IPS-18a (cell line): Measurements from ENCODE around the gene CHD1.
"Not testable (repeated sequence)": the region's sequence is repeated elsewhere in the genome, so short reads cannot be mapped to it uniquely, and the experiment has no call there.

Experiments
- H3K27ac ChIP-seq: one replicate; pipeline ENCODE4 v1.5.1; 2013; ENCODE audit warnings: low read length
- H3K27me3 ChIP-seq: one replicate; pipeline ENCODE4 v1.6.1; 2013; ENCODE audit warnings: mild to moderate bottlenecking, low read length; ENCODE audit not compliant: control insufficient read depth, insufficient read depth
- H3K36me3 ChIP-seq: one replicate; pipeline ENCODE4 v1.6.1; 2013; ENCODE audit warnings: low read depth, low read length; ENCODE audit not compliant: control insufficient read depth
- H3K4me1 ChIP-seq: one replicate; pipeline ENCODE4 v1.6.1; 2013; ENCODE audit warnings: low read depth, low read length; ENCODE audit not compliant: control insufficient read depth
- H3K4me3 ChIP-seq: one replicate; pipeline ENCODE4 v1.5.1; 2013; ENCODE audit warnings: low read length
- H3K9ac ChIP-seq: one replicate; pipeline ENCODE4 v1.6.1; 2013; ENCODE audit warnings: mild to moderate bottlenecking, low read length, moderate library complexity
- H3K9me3 ChIP-seq: one replicate; pipeline ENCODE4 v1.6.1; 2013; ENCODE audit warnings: low read depth, low read length; ENCODE audit not compliant: control insufficient read depth

Gene CHD1

DNA sequence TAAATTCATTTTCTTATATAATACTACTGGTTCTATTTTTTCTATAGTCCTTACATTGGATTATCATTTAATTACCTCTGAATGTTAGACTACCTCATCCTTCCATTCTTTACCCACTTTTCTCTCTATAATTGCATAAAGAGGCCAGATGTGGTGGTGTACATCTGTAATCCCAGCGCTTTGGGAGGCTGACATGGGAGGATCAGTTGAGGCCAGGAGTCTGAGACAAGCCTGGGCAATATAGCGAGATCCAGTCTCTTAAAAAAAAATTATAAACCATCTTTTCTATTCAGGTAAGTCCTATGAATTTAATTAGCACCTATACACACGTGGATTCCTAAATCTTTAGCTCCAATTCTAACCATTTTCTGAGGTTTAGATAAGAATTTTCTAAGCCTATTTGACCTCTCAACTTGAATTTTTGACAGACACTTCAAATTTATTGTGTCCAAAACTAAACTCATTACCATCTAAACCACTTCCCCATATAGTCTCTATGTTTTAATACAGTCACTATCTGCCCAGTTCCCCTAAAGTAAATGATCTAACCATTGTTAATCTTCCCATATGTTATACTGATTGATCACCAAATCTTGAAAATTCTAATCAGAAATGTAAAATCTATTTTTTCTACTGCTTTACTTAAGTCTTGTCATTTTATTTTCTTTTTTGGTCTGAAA lies 33.0 kb upstream of the CHD1 start:
- Histone ChIP-seq H3K9me3 (no peaks in the 10 kb centered on the region), H3K4me1 (peaks cover 19% of the 10 kb centered on the region), H3K27ac (no peak overlapping the region), H3K9ac (no peak overlapping the region), H3K36me3 (no peaks in the 10 kb centered on the region), H3K27me3 (no peaks in the 10 kb centered on the region), H3K4me3 (no peak overlapping the region)

DNA sequence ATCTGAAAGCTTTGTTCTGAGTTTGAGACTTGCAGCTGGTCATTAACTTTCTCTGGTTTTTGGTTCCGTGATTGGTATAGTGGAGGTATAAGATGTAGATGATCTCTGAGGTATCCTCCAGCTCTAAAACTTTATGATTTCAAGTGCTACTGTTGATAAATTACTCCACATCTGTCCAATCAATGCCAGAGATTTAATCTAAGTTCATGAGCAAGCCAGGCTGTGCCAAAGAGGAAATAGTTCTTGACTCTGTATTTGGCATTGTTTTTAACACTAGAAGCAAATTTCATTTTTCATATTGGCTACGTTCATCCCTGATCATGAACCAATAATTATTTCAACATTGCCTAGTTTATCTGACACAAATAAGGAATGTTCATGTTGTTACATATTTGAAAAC lies 28.5 kb upstream of the CHD1 start:
- no peak overlapping the region for H3K4me3 ChIP-seq
- H3K27ac ChIP-seq = no peak overlapping the region
- no peaks in the 10 kb centered on the region for H3K36me3 ChIP-seq
- H3K27me3 ChIP-seq = no peaks in the 10 kb centered on the region
- H3K9me3 ChIP-seq = no peaks in the 10 kb centered on the region
- H3K9ac ChIP-seq = no peak overlapping the region
- peaks cover 4% of the 10 kb centered on the region for H3K4me1 ChIP-seq

DNA sequence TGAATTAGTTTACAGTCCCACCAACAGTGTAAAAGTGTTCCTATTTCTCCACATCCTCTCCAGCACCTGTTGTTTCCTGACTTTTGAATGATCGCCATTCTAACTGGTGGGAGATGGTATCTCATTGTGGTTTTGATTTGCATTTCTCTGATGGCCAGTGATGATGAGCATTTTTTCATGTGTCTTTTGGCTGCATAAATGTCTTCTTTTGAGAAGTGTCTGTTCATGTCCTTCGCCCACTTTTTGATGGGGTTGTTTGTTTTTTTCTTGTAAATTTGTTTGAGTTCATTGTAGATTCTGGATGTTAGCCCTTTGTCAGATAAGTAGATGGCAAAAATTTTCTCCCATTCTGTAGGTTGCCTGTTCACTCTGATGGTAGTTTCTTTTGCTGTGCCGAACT lies 27.1 kb upstream of the CHD1 start:
- not testable (repeated sequence) for H3K36me3 ChIP-seq, H3K27me3 ChIP-seq, H3K9ac ChIP-seq

DNA sequence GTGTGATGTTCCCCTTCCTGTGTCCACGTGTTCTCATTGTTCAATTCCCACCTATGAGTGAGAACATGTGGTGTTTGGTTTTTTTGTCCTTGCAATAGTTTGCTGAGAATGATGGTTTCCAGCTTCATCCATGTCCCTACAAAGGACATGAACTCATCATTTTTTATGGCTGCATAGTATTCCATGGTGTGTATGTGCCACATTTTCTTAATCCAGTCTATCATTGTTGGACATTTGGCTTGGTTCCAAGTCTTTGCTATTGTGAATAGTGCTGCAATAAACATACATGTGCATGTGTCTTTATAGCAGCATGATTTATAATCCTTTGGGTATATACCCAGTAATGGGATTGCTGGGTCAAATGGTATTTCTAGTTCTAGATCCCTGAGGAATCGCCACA lies 26.7 kb upstream of the CHD1 start:
- H3K9ac ChIP-seq, H3K4me1 ChIP-seq, H3K36me3 ChIP-seq, H3K9me3 ChIP-seq, H3K27me3 ChIP-seq, H3K27ac ChIP-seq, H3K4me3 ChIP-seq: not testable (repeated sequence)

More for the DNA sequence above, 27.1 kb upstream of the CHD1 start:
- H3K9me3 ChIP-seq, H3K4me1 ChIP-seq, H3K27ac ChIP-seq, H3K4me3 ChIP-seq: not testable (repeated sequence)

DNA sequence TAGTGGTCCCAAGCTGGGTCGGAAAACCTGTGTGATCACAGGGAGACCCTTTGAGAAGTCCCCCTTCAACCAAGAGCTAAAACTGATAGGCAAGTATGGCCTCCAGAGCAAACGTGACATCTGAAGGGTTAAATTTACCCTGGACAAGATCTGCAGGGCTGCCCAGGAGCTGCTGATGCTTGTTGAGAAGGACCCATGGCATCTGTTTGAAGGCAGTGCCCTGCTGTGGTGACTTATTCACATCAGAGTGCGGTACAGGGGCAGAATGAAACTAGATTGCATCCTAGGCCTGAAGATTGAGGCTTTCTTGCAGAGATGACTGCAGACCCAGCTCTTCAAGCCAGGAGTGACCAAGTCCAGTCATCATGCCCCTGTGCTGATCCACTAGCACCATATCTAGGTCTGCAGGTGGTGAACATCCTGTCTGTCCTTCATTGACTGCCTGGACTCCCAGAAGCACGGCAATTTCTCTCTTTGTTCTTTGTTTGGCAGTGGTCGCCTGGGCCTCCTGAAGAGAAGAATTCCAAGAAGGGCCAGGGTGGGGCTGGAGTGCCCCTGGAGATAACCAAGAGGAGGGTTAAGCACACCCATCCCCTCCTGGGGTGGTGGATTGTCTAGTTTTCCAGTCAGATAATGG lies 25.7 kb upstream of the CHD1 start:
- H3K27me3 ChIP-seq = no peaks in the 10 kb centered on the region
- no peaks in the 10 kb centered on the region for H3K36me3 ChIP-seq
- no peaks in the 10 kb centered on the region for H3K9me3 ChIP-seq
- no peak overlapping the region for H3K4me3 ChIP-seq
- H3K9ac ChIP-seq = no peak overlapping the region
- H3K27ac ChIP-seq = no peak overlapping the region
- H3K4me1 ChIP-seq = no peaks in the 10 kb centered on the region

DNA sequence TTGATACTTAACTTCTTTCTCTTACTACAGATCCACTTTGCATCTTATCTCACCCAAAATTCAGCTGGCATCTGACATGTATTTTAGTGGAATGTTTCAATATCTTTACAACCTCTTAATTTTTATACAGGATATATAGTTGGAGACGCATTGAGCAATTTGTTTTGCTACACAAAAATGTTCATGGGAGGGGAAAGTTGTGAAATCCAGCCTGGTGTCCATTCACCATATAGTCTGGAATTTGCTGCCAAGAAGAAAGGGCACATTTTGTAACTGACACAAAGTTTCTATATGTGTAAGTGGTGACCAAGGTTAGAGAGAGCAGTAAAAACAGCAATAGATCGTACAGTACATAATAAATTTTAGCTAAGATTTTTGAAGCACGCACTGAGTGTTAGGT lies 14.0 kb upstream of the CHD1 start:
- H3K27ac ChIP-seq = no peak overlapping the region
- H3K4me3 ChIP-seq = no peak overlapping the region
- H3K9ac ChIP-seq = no peak overlapping the region
- no peaks in the 10 kb centered on the region for H3K9me3 ChIP-seq
- no peaks in the 10 kb centered on the region for H3K27me3 ChIP-seq
- peaks cover 12% of the 10 kb centered on the region for H3K4me1 ChIP-seq
- no peaks in the 10 kb centered on the region for H3K36me3 ChIP-seq

DNA sequence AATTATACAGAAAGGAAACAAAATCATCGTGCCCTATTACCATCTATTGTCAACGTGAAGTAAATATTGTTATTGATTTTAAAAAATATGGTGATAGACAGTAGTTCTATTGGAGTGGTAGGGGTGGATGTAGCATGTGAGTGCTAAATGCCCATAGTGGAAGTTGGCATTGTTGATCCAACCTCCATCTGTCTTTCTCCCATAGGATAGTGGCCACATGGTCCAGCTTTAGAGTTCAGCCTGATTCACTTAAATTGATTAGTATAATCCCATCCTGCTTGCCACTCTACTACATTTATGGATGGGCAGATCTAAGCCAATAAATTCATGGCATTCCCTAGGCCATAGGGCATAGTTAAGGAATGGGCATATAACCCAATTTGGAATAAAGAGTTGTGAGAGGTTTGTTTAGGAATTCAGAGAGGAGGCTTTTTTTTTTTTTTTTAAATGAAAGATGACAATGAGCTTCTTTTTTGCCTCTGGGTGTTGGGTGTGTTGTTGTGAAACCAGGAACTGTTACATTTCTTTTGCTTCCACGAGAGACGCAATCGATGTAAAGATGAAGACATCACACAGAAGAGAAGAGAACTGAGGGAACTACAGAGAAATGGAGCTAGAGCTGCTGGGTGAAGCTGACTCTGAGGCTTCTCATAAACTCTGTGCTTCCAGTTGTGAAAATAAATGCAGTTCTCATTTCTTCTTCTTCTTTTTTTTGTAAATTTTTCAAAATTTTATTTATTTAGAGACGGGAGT lies 12.5 kb upstream of the CHD1 start:
- H3K27me3 ChIP-seq = no peaks in the 10 kb centered on the region
- H3K27ac ChIP-seq = no peak overlapping the region
- H3K9ac ChIP-seq = no peak overlapping the region
- no peak overlapping the region for H3K4me3 ChIP-seq
- peaks cover 13% of the 10 kb centered on the region for H3K4me1 ChIP-seq
- no peaks in the 10 kb centered on the region for H3K36me3 ChIP-seq
- no peaks in the 10 kb centered on the region for H3K9me3 ChIP-seq

DNA sequence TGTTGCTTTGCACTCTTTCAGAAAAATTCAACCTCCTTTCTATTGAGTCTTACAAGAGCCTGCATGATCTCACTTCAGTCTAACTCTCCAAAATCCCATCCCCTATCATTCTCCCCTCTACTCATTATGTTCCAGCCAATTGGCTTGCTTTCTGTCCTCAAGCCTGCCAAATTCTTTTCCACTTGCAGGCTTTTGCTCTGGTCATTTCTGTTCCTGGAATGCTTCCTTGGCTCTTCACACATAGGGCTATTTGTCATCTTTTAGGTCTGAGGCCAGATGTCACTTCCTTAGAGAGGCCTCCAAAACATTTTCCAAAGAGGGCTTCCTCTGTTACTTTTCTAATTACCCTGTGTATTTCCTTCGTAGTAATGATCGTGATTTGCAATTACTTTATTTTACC lies 11.8 kb upstream of the CHD1 start:
- no peak overlapping the region for H3K27ac ChIP-seq
- no peak overlapping the region for H3K9ac ChIP-seq
- H3K36me3 ChIP-seq = no peaks in the 10 kb centered on the region
- no peaks in the 10 kb centered on the region for H3K27me3 ChIP-seq
- peaks cover 13% of the 10 kb centered on the region for H3K4me1 ChIP-seq
- H3K9me3 ChIP-seq = no peaks in the 10 kb centered on the region
- no peak overlapping the region for H3K4me3 ChIP-seq

DNA sequence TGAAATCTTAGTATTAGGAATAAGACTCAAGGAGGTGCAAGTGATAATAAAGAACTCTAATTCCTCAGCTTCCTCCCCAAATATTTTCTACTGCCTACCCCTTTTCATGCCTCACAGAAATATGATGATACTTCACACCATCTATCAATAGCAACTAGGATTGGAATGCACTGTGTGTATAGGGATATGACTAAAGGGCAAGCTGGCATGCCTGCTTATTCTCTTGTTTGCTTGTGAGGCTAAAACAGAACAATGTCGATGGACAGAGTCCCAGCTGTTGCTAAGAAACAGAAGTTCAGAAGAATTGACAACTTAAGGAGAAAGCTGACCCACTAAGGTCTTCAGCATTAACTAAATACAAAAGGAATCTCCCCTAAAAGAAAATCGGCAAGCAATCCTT lies 9.7 kb upstream of the CHD1 start:
- Histone ChIP-seq H3K4me3 (no peak overlapping the region), H3K27ac (no peak overlapping the region), H3K9me3 (no peaks in the 10 kb centered on the region), H3K36me3 (no peaks in the 10 kb centered on the region), H3K9ac (no peak overlapping the region), H3K27me3 (no peaks in the 10 kb centered on the region), H3K4me1 (peaks cover 13% of the 10 kb centered on the region)

DNA sequence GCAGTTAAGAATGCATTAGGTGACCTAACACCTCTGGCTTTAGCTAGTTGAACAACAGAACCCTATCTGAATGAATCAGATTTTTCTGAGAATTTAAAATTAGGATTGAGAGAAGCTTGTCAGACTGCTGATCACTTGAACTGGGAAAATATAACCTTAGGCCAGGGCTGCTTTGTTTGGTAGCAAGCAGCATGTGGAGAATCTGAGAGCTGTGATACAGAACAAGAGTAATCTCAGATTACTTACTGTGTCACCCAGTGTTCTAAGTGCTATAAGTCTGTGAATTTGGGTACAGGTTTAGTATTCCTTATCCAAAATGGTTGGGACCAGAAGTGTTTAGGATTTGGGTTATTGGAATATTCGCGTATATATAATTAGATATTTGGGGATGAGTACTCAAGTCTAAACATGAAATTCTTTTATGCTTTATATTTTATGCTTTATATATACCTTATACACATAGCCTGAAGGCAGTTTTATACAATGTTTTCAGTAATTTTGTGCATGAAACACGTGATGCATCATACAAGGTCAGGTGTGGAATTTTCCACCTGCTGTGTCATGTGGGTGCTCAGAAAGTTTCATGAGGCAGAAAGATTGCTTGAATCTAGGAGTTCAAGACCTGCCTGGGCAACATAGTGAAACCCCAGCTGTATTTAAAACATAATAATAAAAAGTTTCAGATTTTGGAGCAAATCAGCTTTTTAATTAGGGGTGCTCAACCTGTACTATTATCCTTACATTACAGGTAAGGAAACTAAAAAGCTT lies 8.3 kb upstream of the CHD1 start:
- no peaks in the 10 kb centered on the region for H3K36me3 ChIP-seq
- no peak overlapping the region for H3K4me3 ChIP-seq
- peaks cover 13% of the 10 kb centered on the region for H3K4me1 ChIP-seq
- no peak overlapping the region for H3K9ac ChIP-seq
- H3K9me3 ChIP-seq = no peaks in the 10 kb centered on the region
- H3K27ac ChIP-seq = no peak overlapping the region
- no peaks in the 10 kb centered on the region for H3K27me3 ChIP-seq

DNA sequence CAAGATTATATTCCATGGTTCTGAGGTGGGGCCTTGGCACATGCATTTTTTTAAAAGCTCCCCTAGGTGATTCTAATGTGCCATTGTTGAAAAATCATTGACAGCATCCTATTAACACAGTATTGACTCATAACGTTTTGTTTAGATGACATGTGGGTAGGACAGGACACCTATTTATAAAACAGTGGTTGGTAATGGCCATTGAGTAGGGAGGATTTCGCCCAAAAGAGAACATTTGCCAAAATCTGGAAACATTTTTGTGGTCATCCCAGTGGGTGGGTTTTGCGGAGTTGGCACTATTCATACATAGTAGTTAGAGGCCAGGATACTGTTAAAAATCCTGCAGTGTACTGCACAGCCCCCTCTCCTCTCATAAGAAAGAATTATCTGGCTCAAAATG lies 6.4 kb upstream of the CHD1 start:
- no peak overlapping the region for H3K9ac ChIP-seq
- no peak overlapping the region for H3K27ac ChIP-seq
- no peak overlapping the region for H3K4me3 ChIP-seq
- H3K4me1 ChIP-seq = peaks cover 17% of the 10 kb centered on the region
- no peaks in the 10 kb centered on the region for H3K27me3 ChIP-seq
- no peaks in the 10 kb centered on the region for H3K9me3 ChIP-seq
- no peaks in the 10 kb centered on the region for H3K36me3 ChIP-seq
